Prostate gland (tissue), 2 donors: ENCODE results near the gene CYP19A1.

ENCODE experiments used
- POLR2A ChIP-seq: fragments of 450-650 bp; IDR thresholded peaks from one replicate; pipeline ENCODE4 v1.6.1; 2016; ENCODE audit warnings: antibody characterized with exemption, mild to moderate bottlenecking
- POLR2AphosphoS5 ChIP-seq: sonication (generic); formaldehyde crosslinking; IDR thresholded peaks from one replicate; pipeline ENCODE4 v1.6.1; 2017; ENCODE audit warnings: antibody characterized with exemption
- TF ChIP-seq, protein P1 (sequence below), 4 experiments: fragments of 200-600 bp in 2 of 4; fragments of 450-650 bp in 2 of 4; sonication (generic) in 2 of 4; IDR thresholded peaks; 1 replicate in 3 of 4; 2 replicates in 1 of 4; pipeline ENCODE4 v1.5.1; 2016 to 2019; ENCODE audit warnings: antibody characterized with exemption in 4 of 4, mild to moderate bottlenecking in 2 of 4, moderate library complexity in 2 of 4

DNA sequence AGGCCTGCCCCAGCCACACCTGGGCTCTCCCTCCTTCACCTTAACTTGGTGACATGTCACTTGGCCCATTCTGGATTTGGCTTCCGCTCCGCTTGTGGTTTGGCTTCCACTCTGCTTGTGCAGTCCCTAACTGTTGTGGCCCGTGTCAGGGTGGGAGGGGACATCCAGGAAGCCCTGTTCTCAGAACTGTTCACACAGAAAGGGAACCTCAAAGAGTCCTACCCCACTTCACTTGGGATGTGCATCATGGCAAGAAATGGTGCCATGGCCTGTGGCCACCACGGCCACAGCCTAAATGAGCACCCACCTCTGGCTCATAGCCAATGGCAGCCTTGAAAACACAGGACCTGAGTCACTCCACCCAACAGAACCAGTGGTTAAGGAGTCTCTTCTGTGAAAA lies 63.4 kb downstream of the CYP19A1 start:
- TF ChIP-seq, protein P1, sequence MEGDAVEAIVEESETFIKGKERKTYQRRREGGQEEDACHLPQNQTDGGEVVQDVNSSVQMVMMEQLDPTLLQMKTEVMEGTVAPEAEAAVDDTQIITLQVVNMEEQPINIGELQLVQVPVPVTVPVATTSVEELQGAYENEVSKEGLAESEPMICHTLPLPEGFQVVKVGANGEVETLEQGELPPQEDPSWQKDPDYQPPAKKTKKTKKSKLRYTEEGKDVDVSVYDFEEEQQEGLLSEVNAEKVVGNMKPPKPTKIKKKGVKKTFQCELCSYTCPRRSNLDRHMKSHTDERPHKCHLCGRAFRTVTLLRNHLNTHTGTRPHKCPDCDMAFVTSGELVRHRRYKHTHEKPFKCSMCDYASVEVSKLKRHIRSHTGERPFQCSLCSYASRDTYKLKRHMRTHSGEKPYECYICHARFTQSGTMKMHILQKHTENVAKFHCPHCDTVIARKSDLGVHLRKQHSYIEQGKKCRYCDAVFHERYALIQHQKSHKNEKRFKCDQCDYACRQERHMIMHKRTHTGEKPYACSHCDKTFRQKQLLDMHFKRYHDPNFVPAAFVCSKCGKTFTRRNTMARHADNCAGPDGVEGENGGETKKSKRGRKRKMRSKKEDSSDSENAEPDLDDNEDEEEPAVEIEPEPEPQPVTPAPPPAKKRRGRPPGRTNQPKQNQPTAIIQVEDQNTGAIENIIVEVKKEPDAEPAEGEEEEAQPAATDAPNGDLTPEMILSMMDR (IDR thresholded peaks at IDR 0.05) = no peak
- TF ChIP-seq POLR2A (no peak), POLR2AphosphoS5 (no peak)
